HG02763 (cell line): ENCODE measurements around the gene CFAP141.
"Not testable (repeated sequence)": the region's sequence is repeated elsewhere in the genome, so short reads cannot be mapped to it uniquely, and the experiment has no call there.

Experiments
- ATAC-seq: cut with Tn5 transposase; IDR thresholded peaks from one replicate; pipeline ENCODE4 v1.9.1; 2021; ENCODE audit warnings: mild to moderate bottlenecking, moderate library complexity; ENCODE audit not compliant: unreplicated experiment

The CFAP141 gene

GRCh38 chr1:154206196-154206595 lies at the start of gene CFAP141:
TSS of gene CFAP141 (minus strand) at chr1:154206333. CDS start at chr1:154206307, 26 bp downstream.
- no peak for ATAC-seq

- no peak for ATAC-seq
Measured at GRCh38 chr1:154253671-154254070, 47.5 kb upstream of the CFAP141 start.

GRCh38 chr1:154241703-154242351 lies 35.7 kb upstream of the CFAP141 start:
- no peak for ATAC-seq

GRCh38 chr1:154240294-154240833 lies 34.2 kb upstream of the CFAP141 start:
- no peak for ATAC-seq

GRCh38 chr1:154239491-154239890 lies 33.4 kb upstream of the CFAP141 start:
- ATAC-seq, result no peak

- no peak for ATAC-seq
Measured at GRCh38 chr1:154237880-154238506, 31.9 kb upstream of the CFAP141 start.

- no peak for ATAC-seq
Measured at GRCh38 chr1:154237435-154237834, 31.3 kb upstream of the CFAP141 start.

- no peak for ATAC-seq
Measured at GRCh38 chr1:154236855-154237254, 30.7 kb upstream of the CFAP141 start.

- ATAC-seq, result not testable (repeated sequence)
Measured at GRCh38 chr1:154233127-154233526, 27.0 kb upstream of the CFAP141 start.

- not testable (repeated sequence) for ATAC-seq
Measured at GRCh38 chr1:154231112-154231511, 25.0 kb upstream of the CFAP141 start.

- ATAC-seq, result no peak
Measured at GRCh38 chr1:154225370-154225769, 19.2 kb upstream of the CFAP141 start.

GRCh38 chr1:154223621-154224020 lies 17.5 kb upstream of the CFAP141 start:
- no peak for ATAC-seq

- ATAC-seq, result no peak
Measured at GRCh38 chr1:154222918-154223317, 16.8 kb upstream of the CFAP141 start.

GRCh38 chr1:154222518-154222917 lies 16.4 kb upstream of the CFAP141 start:
- ATAC-seq, result no peak

- ATAC-seq, result no peak
Measured at GRCh38 chr1:154221278-154222001, 15.3 kb upstream of the CFAP141 start.

GRCh38 chr1:154220970-154221277 lies 14.8 kb upstream of the CFAP141 start:
- no peak for ATAC-seq

- peak; percentile 92 for ATAC-seq
Measured at GRCh38 chr1:154220071-154220969, 14.2 kb upstream of the CFAP141 start, which contains the start of gene UBAP2L. TSS of gene UBAP2L (plus strand) at chr1:154220955. CDS start at chr1:154225124, 4,169 bp downstream.

GRCh38 chr1:154219541-154219940 lies 13.4 kb upstream of the CFAP141 start:
- ATAC-seq, result no peak

GRCh38 chr1:154218545-154218944 lies 12.4 kb upstream of the CFAP141 start:
- no peak for ATAC-seq

GRCh38 chr1:154213274-154213673 lies 7.1 kb upstream of the CFAP141 start:
- ATAC-seq, result no peak

- ATAC-seq, result no peak
Measured at GRCh38 chr1:154212083-154212482, 6.0 kb upstream of the CFAP141 start.
